COLO668 (cell line): Measurements from ENCODE around the gene STX16.

Source experiments
- DNase-seq: peaks from one replicate; lab custom pipeline; 2025; ENCODE audit not compliant: unreplicated experiment; lab: John Stamatoyannopoulos, UW

Gene STX16

GRCh38 chr20:58709013-58709702 lies 58.1 kb downstream of the STX16 start:
- DNase-seq, result no peak

DNA sequence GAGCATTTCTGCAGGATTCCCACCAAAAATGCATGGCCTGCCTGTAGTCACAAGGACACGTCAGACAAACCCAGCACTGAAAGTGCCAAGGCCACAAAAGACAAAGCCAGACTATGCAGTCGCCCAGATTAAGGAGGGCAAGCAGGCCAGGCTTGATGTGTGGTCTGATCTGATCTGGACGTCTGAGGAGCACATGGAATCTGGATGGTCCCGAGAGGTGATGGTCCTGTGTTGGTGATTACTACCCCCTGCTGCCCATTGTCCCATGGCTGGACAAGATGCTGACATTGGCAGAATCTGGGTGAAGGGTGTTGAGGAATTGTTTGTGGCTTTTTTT lies 58.6 kb downstream of the STX16 start:
- no peak for DNase-seq

DNA sequence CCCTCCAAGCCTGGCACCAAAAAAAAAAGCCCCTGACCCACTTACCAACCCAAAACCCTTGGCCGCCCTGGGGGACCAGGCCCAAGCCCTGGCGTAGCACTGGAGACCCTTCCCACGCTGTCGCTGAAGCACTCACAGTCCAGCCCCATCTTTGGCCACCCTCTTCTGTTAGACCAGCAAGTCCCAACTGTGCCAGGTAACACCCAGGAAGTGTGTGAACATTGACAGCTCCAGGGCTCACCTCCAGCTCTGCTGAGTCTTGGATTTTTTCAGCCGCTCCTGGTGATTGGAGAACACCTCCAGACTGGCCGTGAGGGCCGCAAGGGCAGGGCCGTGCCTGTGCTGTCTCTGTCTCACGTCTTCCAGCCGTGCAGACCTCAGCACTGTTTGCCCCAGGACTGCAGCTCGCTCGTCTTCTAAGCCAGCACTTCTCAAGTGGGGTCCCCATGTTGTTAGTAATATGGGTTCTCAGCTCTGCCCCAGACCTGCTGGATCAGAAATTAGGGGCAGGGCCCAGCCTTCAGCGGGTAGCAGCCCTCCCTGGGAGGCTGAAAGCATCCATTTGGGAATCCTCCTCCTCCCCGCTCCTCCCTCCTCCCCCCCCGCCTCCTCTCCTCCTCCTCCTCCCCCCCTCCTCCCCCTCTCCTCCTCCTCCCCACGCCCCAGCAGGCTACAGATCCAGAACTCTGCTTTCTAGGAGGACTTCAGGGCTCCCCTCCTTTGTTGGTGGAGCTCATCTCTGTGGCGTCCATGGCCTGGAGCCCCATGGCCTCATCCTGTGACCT lies 59.6 kb downstream of the STX16 start:
- no peak for DNase-seq

GRCh38 chr20:58711266-58712051 lies 60.4 kb downstream of the STX16 start:
- DNase-seq, result no peak

DNA sequence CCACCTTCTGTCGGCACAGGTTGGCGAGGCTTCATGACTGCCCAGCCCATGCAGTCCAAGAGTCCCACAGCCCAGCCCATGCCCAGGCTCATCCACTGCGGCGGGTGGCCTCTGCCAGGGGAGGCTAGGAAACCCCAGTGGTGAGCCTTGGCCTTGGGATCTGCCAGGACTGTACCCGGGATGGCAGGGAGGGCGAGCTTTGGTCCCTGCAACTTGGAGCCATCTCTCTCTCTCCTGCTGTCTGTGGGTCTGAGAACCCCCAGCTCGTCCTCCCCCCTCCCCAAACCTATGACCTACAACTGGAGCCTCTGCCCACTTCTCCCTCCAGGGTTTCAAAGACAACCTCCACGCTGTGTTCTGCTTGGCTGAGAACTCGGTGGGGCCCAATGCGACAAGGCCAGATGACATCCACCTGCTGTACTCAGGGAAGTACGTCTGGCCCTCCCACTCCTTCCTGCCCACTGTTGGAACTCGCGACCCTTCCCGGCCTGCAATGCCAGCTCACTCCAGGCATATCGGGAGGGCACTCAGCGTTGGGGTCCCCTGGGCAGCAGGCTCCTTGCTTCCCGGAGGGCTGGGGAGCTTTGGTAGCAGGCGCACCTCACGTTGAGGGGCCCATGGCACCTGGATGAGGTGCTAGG lies 61.2 kb downstream of the STX16 start:
- no peak for DNase-seq

DNA sequence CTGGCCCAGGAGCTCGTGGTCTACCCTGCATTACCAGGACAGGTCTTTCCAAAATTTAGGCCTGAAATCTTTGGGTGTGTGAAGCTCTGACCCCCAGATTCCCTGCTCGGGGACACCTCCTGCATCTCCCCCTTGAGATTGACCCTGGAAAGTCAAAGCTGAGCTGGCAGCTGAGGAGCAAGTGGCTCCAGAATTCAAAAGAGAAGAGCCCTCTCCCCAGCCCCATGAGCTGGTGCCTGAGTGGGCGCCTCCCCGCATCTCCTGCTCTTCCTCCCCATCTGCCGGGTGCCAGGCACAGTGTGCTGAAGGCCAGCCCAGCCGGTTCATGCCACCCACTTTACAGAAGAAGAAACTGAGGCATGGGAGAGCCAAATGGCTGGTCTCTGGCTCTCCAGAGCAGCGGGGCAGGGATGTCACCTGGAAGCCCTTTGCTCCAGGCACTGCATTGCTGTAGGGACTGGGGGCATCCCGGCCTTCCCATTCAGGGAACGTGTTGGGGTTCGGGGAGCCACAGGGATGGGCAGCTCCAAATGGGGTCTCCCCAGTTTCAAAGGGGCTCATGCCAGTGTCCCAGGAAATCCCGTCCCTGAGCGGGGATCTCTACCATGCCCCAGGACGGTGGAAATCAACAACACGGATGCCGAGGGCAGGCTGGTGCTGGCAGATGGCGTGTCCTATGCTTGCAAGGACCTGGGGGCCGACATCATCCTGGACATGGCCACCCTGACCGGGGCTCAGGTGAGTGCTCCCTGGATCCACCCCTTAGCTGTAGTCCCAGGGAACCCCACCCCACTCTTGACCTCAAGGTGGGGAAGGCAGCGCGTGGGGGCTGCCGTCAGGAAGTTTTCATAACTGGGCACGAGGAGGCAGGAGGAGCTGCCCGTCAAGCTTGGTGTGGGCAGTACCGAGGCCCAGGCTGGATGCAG lies 62.0 kb downstream of the STX16 start:
- DNase-seq, result no peak

DNA sequence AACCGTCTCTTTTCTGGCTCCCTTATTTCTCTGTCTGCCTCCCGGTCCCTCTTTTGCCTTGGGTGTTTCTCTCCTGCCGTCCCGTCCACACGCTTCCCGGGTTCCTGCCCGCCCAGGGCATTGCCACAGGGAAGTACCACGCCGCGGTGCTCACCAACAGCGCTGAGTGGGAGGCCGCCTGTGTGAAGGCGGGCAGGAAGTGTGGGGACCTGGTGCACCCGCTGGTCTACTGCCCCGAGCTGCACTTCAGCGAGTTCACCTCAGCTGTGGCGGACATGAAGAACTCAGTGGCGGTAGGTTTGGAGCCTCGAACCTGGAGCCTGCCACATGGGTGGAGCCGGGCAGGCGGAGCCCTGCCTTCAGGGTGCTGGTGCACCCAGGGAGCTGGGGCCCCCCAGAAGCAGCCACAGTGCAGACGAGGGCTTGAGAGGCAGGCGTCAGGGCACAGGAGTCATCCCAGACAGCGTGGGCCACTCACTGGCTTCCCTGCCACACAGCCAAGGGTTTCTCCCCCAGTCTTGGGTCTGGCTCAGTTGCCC lies 62.8 kb downstream of the STX16 start:
- DNase-seq, result no peak

GRCh38 chr20:58714340-58714922 lies 63.3 kb downstream of the STX16 start:
- no peak for DNase-seq

DNA sequence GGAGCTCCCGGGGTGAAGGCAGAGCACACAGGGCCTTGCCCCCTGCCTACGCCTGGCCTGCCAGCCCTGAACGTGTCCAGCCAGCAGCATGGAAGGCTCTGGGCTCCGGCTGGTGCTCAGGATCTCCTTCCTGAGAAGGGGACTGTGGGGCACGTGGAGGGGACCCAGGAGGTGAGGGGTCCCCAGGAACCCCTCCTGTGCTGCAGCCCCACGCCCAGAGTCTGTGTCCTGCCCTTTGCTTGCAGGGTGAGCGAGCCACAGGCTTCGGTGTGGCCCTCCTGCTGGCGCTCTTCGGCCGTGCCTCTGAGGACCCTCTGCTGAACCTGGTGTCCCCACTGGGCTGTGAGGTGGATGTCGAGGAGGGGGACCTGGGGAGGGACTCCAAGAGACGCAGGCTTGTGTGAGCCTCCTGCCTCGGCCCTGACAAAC lies 63.9 kb downstream of the STX16 start:
- DNase-seq, result no peak

DNA sequence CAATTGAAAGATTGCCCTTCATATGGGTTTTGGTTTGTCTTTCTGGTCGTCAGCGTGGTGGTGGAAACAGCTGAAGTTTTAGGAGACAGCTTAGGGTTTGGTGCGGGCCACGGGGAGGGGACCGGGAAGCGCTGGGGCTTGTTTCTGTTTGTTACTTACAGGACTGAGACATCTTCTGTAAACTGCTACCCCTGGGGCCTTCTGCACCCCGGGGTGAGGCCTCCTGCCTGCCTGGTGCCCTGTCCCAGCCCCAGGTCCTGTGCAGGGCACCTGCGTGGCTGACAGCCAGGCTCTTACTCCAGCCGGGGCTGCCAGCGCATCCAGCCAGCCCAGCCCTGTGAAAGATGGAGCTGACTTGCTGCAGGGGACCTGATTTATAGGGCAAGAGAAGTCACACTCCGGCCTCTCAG lies 64.3 kb downstream of the STX16 start:
- DNase-seq, result no peak

DNA sequence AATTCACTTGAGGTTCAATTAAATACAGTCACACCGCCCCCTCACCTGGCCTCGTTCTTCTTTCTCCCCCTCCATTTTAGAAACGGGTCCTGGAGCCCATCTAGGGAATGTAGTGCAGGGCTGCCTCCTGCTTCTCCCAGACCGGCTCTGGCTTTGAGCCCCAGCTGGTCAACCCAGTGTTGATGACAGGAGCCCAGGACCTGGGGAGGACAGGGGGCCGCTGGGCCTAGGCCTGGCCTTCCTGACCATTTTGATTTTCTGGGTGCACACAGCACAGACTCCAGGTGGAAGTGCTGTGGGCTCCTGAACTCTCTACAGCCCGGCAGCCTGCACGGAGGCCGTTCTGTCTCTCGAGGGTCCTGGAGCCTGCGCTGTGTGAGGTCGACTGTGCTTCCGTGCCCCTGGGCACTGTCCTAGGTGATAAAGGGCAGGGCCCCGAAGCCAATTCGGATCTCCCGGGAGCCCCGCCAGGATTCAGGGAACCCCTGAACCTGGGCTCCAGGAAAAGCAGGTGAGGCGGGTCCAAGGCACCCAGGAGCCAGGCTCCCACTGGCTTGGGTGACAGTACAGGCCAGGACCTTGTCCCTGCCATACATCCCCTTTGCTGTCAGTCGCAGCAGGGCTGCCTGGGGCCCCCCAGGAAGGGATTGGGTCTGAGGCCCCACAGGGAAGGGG lies 64.9 kb downstream of the STX16 start:
- no peak for DNase-seq

- DNase-seq, result no peak
Observed at GRCh38 chr20:58716476-58717277, 65.6 kb downstream of the STX16 start.

- DNase-seq, result no peak
Observed at GRCh38 chr20:58717278-58718091, 66.4 kb downstream of the STX16 start.

DNA sequence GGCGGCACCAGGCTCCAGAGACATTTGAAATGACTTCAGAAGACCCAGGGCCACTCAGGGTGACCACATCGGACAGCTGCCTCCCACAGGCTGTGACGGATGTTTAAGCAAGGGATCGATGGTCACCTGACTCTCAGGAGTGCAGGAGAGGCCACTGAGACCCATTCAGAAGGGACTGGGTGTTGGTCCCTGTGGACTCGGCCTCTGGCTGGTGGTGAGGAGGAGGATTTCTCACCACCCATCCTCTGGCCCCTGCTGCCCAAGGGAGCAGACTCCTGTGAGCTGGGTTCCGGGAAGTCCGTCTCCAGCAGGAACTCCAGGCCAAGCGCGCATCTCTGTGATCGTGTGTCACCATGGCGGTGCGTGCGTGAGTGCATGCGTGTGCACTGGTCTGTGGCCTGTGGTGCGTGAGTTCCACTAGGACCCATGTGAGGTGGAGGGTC lies 67.1 kb downstream of the STX16 start:
- no peak for DNase-seq

- no peak for DNase-seq
Observed at GRCh38 chr20:58718729-58719128, 67.6 kb downstream of the STX16 start.

DNA sequence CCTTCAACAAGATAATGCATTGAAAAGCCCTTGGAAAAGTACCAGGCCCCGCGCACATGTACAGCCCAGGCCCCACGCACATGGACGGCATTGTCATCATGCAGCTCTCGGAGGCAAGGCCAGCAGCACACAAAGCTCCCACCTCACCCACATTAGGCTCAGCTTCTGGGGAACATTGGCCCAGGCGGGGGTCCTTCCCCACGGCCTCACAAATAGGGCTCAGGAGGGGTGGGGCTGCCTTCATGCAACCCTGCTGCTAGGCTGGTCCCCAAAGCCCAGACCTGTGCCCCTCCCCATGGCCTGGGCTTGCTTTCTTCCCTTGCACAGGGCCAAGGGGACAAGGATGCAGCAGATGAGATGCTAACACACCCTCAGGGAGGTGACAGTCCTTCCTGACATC lies 68.2 kb downstream of the STX16 start:
- DNase-seq, result no peak

- DNase-seq, result no peak
Observed at GRCh38 chr20:58719971-58720371, 68.9 kb downstream of the STX16 start.
